Measurements from ENCODE around the gene PEX1.

GRCh38 chr7:92527300-92528187 is 776 bp downstream of the PEX1 start:
- no peak for TF ChIP-seq CTCF (IDR thresholded peaks at IDR 0.05; ENCODE audit: insufficient read depth, low read depth, low read length)
- no peak for TF ChIP-seq EZH2 (IDR thresholded peaks at IDR 0.05; ENCODE audit: insufficient read depth, low read length)
